NCI-H526 treated with DMSO at 0.1 percent for 48 hours (cell line): ENCODE measurements around the gene BMERB1.
A peak's percentile ranks its signal among the peaks of the same experiment; 100 is the strongest.
"Not testable (repeated sequence)": the region's sequence is repeated elsewhere in the genome, so short reads cannot be mapped to it uniquely, and the experiment has no call there.

Experiments
- DNase-seq: peaks from one replicate; lab custom pipeline; 2025; lab: John Stamatoyannopoulos, UW

BMERB1 gene

DNA sequence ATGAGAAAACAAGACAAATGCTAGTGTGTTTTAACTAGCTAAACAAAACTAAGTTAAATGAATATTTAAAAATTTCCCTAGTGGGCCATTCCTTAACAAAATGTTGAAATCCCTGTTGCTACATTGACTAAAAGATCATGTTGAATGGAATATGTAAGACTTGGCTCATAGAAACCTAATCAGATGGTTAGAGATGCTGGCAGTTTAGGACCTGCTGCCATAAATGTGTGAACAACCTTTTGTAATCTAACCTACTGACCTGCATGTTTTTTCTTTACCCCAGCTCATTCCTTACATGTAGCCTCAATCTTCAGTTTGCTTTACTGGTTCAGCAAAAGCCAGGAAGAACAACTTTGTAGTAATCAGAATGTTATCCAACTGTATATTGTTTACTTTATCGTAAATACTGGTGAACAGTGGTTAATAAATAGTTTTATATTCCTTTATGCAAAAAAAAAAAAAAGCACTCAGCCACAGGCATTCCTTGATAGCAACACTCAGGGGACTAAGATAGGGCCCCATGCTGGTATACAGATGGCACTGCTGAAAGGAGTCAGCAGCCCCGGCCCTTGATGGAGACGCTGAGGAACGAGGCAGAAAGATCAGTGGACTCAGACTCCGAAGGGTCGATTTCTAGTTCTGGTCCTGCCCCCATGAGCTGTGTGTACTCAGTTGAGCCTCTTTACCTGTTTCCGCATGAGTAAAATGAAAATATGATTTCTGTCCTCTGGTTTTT, 130.4 kb downstream of the BMERB1 start:
- DNase-seq, result no peak

DNA sequence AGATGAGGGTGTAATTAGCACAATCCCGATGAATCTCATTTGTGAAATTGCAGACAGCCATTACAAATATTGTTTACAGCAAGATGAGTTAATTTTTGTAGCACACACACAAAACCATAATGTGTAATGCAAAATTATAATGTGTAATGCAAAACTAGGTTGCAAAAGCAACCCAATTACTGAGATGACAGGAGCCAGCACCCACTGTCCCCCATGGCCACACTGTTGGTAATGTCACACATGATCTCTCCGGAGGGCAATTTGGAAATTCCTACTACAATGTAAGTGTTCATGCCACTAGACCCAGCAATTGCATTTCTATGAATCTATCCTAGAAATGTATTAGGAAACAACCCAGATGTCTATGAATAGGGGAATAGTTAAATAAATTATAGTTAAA, 131.7 kb downstream of the BMERB1 start:
- no peak for DNase-seq

DNA sequence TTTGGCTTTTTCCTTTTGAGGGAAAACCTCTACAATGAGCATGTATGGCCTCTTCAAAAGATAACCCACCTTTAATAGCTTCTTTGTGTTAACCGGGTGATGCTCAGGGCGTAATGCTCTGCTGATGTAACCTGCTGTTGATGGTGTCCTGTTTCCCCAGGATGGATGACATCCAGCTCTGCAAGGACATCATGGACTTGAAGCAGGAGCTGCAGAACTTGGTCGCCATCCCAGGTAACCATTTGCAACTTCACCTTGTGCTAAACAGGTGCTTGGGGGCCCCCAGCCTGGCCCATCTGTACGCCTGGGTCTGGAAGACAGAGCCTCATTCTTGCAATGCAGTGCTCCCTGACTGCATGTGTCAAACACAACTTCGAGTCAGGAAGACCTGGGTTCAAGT, 133.4 kb downstream of the BMERB1 start:
- DNase-seq, result no peak

DNA sequence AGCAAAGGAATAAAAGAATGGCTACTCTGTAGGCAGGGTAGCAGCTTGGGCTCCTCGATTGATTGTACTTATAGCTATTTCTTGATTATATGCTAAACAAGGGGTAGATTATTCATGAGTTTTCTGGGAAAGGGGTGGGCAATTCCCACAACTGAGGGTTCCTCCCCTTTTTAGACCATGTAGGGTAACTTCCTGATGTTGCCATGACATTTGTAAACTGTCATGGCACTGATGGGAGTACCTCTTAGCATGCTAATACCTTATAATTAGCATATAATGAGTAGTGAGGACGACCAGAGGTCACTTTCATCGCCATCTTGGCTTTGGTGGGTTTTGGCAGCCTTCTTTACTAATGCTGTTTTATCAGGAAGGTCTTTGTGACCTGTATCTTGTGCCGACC, 136.3 kb downstream of the BMERB1 start:
- DNase-seq, result not testable (repeated sequence)

DNA sequence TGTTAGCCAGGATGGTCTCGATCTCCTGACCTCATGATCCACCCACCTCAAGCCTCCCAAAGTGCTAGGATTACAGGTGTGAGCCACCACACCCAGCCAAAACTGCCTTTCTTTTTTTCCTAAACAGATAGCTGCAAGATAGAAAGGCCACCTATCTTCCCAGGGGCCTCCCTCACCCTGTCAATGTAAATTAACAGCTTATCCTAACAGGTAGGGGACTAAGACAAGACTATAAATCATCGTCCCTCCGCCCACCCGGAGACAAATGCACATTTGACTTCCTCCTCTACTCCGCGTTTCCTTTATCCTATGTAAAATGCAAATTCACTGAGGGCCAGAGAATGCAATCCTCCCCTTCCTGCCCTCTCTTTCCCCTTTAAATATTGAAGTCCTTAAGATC, 137.2 kb downstream of the BMERB1 start:
- DNase-seq, result peak; percentile 11

DNA sequence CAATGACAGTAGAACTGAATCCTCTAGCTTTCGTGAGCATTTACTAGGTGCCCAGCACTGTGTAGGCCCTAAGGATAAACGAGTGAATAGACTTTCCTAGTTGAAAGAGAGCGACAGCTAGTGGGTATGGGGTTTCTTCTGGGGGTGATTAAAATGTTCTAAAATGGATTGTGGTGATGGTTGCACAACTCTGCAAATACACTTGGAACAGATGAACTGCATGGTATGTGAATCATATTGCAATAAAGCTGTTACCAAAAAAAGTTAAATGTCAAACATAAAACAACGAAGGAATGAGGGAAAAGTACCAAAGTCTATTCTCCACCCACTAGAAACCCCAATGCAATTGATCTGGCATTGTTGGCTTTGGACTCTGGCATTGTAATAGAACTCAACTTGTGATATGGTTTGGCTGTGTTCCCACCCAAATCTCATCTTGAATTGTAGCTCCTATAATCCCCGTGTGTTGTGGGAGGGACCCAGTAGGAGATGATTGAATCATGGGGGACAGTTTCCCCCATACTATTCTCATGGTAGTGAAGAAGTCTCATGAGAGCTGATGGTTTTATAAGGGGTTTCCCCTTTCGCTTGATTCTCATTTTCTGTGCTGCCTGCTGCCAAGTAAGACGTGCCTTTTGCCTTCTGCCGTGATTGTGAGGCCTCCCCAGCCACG, 138.1 kb downstream of the BMERB1 start:
- DNase-seq, result no peak

DNA sequence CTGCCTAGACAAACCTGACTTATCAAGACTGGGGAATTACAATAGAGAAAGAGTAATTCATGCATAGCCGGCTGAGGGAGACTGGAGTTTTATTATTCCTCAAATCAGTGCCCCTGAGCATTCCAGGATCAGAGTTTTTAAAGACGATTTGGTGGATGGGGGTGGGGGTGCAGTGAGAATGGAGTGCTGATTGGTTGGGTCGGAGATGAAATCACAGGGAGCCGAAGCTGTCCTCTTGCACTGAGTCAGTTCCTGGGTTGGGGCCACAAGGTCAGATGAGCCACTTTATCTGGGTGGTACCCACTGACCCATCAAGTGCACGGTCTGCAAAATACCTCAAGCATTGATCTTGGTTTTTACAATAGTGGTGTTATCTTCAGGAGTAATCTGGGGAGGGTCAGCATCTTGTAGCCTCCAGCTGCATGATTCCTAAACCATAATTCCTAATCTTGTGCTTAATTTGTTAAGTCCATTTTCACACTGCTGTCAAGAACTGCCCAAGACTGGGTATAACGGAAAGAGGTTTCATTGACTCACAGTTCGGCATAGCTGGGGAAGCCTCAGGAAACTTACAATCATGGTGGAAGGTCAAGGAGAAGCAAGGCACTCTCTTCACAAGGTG, 139.0 kb downstream of the BMERB1 start:
- no peak for DNase-seq

DNA sequence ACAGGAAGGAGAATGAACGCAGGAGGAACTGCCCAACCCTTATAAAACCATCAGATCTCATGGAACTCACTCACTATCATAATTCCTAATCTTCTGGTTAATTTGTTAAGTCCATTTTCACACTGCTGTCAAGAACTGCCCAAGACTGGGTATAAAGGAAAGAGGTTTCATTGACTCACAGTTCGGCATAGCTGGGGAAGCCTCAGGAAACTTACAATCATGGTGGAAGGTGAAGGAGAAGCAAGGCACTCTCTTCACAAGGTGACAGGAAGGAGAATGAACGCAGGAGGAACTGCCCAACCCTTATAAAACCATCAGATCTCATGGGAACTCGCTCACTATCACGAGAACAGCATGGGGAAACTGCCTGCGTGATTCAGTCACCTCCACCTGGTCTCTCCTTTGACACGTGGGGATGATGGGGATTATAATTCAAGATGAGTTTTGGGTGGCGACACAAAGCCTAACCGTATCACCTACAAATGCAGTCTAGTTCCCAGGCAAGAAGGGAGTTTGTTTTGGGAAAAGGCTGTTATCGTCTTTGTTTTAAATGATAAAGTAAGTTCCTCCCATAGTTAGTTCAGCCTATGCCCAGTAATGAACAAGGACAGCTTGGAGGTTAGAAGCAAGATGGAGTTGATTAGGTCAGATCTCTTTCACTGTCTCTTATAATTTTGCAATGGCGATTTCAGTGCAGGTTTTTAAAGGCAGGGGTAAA, 139.7 kb downstream of the BMERB1 start:
- DNase-seq, result not testable (repeated sequence)

DNA sequence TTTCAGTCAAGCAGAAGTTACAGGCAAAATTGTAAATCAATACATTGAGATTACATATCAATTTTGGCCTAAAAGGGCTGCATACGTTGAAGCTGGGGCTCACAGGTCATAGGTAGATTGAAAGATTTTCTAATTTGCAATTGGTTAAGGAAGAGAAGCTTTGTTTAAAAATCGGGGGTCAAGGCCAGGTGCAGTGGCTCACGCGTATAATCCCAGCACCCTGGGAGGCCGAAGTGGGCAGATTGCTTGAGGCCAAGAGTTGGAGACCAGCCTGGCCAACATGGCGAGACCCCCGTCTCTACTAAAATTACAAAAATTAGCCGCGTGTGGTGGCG, 140.2 kb downstream of the BMERB1 start:
- DNase-seq, result no peak

DNA sequence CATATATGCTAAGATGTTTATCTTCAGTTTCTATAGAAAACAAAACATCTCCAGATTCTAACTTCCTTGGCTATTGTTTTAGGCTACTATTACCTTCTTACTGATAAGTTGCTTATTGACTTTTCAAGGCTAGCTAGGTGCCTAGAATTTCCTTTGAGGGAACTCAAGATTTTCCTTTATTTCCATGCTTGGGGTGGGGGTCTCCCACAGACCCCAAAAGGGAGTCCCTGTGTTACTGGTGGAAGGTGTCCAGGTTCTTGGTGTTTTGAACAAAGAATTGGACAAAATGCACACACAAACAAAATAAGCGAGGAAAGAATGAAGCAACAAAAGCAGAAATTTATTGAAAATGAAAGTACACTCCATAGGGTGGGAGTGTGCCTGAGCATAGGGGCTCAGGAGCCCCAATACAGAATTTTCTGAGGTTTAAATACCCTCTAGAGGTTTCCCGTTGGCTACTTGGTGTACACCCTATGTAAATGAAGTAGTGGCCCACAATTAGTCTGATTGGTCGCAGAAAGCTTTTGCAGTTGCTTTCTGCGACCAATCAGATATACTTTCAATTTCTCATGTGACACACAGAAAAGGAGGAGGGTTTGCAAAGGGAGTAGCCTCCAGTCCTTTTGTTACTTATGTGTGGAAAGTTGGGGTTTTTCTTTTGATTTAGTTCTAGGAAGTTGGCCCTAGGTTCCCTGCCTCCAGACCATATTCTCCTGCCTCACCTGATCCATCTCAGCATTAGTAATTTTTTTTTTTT, 141.1 kb downstream of the BMERB1 start:
- DNase-seq, result no peak

DNA sequence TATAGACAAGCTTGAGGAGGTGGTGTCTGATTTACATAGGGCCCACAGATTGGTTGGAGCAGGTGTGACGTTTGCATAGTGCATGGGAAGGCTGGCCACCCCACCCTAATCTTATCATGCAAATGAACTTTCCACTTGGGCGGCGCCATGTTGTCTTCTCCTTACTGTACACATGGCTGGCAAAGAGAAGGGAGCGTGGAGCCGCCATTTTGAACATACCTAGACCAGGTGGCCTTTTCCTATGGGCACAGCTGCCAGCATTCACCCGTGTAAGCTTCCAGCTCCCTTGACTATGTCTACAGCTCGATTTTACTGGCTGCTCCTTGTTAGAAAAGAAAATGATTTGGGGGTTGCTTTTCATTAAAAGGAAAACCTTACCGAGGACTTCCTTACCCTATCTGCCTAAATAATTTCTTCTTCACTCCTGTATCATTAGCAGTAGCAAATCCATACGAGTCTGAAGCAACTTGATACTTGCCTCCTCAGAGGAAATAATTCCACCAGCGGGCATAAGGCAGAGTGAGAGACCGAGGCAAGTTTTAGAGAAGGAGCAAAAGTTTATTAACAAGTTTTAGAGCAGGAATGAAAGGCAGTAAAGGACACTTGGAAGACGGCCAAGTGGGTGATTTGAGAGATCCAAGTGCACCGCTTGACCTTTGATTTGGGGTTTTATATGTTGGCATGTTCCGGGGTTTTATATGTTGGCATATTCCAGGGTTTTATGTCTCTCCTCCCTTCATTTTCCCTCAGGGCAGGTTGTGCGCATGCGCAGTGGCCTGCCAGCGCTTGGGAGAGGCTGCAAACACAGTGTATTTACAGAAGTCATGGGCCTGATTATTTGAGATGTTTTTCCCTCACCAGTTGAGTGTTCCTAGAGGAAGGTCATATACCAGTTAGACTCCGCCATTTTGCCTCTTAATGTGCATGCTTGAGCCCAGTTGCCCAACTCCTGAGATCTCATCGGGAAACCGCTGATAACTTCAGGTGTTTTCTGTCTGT, 142.9 kb downstream of the BMERB1 start:
- DNase-seq, result peak; percentile 8

DNA sequence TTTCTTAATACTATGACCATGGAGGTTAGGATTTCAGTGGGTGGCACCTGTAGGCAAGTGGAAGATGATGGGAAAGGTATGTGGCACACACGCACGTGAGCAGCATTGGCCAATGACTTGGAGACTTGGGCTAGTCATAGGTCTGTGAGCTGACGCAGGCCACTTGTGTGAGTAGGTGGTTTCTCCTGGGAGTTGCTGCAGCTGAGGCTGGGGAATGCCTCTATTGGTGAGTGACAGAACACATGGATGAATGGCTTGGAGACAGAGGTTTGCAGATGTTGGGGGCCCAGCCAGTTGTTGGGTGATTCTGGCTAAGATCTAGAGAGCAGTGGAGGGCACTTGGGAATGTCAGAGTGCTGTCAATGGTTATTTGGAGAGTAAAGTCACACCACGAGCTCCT, 144.4 kb downstream of the BMERB1 start:
- DNase-seq, result no peak

DNA sequence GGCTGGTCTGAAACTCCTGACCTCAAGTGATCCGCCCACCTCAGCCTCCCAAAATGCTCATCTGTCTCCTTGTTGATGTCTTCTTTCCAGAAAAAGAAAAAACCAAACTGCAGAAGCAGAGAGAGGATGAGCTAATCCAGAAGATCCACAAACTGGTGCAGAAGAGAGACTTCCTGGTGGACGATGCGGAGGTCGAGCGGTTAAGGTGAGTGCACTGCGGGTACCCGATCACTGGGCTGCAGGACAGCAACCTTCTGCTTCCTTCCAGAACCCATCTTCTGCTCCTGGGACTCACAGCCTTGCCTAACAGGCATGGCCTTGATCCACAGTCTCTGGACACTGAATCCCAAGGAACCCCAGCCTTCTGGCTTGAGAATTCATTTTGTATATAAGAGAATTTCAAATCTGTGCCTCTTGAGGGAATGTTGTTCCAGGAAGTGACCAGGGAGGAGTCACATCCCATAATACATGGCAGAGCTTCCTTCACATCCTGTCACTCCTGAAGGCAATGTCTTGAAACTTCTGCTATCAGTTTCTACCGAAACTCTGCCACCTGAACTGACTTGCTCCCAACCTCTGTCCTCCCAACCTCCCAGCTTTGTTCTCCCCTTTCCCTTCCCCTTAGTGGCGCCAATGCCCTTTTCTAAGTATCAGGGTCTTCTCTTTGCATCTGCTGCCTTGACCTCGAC, 146.9 kb downstream of the BMERB1 start:
- no peak for DNase-seq

DNA sequence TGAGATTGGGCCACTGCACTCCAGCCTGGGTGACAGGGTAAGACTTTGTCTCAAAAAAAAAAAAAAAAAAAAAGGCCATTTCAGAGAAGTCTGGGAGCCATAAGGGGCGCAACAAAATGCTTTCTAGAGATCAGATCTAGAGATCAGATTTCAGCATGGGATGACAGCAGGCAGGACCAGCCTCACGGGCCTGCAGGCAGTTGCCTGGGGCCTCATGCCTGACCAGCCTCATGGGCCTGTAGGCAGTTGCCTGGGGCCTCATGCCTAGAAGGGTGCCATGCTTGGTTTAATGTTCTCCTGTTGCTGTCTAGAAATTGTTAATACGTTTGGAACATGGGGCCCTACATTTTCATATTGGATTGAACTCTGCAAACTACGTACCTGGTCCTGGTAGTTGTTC, 149.1 kb downstream of the BMERB1 start:
- no peak for DNase-seq

DNA sequence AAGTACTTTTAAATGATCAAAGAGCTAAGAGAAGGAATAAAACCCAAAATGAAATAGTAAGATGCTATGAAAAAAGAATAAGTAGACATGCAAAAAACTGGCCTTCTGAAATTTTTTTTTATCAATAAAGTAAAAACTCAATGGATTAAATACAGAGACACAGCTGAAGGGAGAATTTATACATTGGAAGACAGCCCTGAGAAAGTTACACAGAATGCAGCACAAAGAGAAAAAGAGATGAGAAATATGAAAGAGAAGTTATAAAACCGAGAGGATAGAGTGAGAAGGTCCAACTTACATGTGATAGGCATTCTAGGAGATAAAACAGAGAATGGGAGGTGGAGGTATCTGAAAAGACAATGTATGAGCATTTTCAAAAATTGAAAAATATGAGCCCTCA, 151.6 kb downstream of the BMERB1 start:
- no peak for DNase-seq

DNA sequence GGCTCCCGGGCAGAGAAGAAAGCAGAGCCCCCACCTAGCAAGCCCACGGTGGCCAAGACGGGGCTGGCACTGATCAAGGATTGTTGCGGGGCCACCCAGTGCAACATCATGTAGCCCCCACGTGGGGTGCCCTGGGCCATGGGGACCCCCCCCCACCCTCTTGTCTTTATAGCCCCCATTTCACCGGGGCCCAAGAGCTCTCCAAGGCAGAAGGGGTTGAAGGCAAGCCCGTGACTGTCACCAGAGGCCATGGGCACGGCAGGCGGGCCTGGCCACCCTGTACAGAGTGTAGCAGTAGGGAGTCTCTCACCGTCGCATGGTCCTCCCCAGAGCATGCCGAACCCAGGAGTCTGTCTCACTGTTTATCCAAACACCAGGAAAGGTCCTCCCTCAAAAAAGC, 152.3 kb downstream of the BMERB1 start:
- no peak for DNase-seq

DNA sequence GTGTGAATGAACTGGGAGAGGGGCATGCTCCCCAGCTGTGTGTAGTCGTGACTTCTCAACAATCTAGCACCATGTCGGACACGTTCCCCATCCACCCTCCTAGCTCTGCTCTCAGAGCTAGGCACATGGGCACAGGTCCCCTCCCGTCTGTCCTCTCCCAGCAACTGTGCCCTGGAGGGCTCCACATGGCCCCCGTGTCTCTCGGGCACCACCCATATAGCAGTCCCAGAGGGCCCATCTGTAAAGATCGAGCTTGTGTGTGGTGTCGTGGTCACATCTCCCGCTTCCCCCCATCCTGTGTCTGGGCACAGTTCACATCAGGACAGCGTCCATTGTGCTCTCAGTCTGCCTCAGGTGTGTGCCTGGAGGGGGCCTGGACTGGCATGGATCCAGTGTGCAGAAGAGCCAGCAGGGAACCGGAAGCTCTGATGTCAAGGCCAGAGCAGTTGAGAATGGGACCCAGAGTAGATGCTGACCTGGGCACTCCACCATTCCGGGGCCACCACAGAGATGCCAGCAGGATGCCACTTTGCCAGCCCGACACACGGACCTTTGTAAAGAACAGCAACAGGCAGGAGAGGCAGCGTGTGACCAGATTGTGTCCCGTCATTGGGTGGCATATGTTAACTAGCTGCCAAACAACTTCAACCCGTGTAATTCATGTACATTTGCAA, 152.9 kb downstream of the BMERB1 start:
- DNase-seq, result no peak

DNA sequence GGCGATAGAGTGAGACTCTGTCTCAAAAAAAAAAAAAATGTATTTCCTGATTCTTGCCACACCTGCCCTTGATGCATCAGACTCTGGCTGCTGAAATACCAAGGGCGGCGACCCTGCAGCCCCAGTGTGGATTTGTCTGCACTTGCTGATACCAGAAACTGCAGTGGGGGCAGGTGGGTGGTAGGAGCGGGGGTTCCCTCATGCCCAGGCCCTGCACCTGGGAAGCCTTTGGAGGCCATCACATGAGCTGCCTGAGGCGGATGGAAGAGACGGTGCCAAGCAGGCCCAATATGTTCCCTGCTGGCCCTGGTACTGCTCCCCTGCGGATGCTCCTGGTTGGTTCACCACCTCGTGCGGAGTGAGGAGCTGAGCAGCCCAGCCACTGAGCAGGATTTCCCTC, 157.9 kb downstream of the BMERB1 start:
- DNase-seq, result no peak

DNA sequence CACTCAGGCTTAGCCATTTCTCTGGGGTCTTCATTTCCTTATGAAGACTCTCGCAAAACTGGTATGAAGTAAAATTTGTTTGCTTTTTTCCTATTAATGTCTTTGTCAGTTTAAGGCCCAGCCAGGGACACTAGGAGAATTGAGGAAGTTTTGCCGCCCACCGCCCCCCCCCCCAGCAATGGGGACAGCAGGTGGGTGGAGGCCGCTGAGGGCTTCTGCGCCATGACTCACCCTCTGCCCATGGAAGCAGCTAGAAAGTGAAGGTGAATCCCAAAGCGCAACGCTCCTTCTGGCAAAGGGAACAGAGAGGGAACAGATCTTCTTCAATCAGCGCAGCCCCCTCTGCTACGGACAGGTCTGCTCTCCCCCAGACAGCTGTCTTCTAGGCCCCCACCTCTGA, 158.8 kb downstream of the BMERB1 start:
- DNase-seq, result no peak
